IMR-90 (cell line): ENCODE data around the gene LOXL4. TPM values are rescaled to one million over a fixed set of nuclear protein-coding genes. Genes with fewer than 3 reads are reported as not detected.

ENCODE experiments used
- ATAC-seq: fragments of 200-7000 bp; cut with Tn5 transposase; 2 replicates; pipeline ENCODE4 v1.9.1; 2020; ENCODE audit warnings: low read depth, mild to moderate bottlenecking, moderate library complexity
- BruUV-seq: library from RNA; stranded (reverse); fragments of 400-500 nt; replicated peaks from 2 replicates; lab custom pipeline; 2021; lab: Mats Ljungman, UMichigan
- CTCF ChIA-PET: fragments of 300-600 bp; formaldehyde crosslinking; extraction: SDS; loops from one replicate; lab custom pipeline; 2021; ENCODE audit warnings: antibody characterized with exemption; lab: Yijun Ruan, JAX
- POLR2A ChIA-PET: fragments of 300-600 bp; sonication (Branson Sonifier 250); formaldehyde crosslinking; loops from one replicate; lab custom pipeline; 2022; ENCODE audit warnings: antibody characterized with exemption; ENCODE audit not compliant: unreplicated experiment; lab: Charles Lee
- DNase-seq: peaks from one replicate; pipeline ENCODE4 v3.0.0; 2013
- H2AFZ ChIP-seq: replicated peaks from 2 replicates; pipeline ENCODE3; 2013; ENCODE audit warnings: low read length, mild to moderate bottlenecking; ENCODE audit not compliant: poor library complexity
- H2AK5ac ChIP-seq: 2 replicates; pipeline ENCODE4 v1.6.1; 2013; ENCODE audit warnings: low read depth, low read length, inconsistent platforms
- H2AK9ac ChIP-seq: replicated peaks from 2 replicates; pipeline ENCODE3; 2013; ENCODE audit warnings: mild to moderate bottlenecking, low read depth, low read length, moderate library complexity; ENCODE audit not compliant: poor library complexity
- H2BK120ac ChIP-seq: 2 replicates; pipeline ENCODE4 v1.6.1; 2013; ENCODE audit warnings: low read depth, low read length, inconsistent platforms
- H2BK15ac ChIP-seq: 3 replicates; pipeline ENCODE4 v1.6.1; 2013; ENCODE audit warnings: low read depth, low read length, inconsistent platforms
- H2BK20ac ChIP-seq: 2 replicates; pipeline ENCODE4 v1.6.1; 2013; ENCODE audit warnings: low read depth, mild to moderate bottlenecking, inconsistent platforms, low read length, moderate library complexity
- H2BK5ac ChIP-seq: 2 replicates; pipeline ENCODE4 v1.6.1; 2013; ENCODE audit warnings: mild to moderate bottlenecking, low read depth, low read length, inconsistent platforms; ENCODE audit not compliant: poor library complexity, severe bottlenecking
- H3K14ac ChIP-seq: replicated peaks from 2 replicates; pipeline ENCODE4 v1.6.1; 2013; ENCODE audit warnings: low read depth, low read length, inconsistent platforms
- H3K18ac ChIP-seq: 2 replicates; pipeline ENCODE4 v1.6.1; 2013; ENCODE audit warnings: low read depth, low read length, control low read depth
- H3K23ac ChIP-seq: 2 replicates; pipeline ENCODE4 v1.6.1; 2013; ENCODE audit warnings: low read depth, low read length, inconsistent platforms
- H3K27ac ChIP-seq: 2 replicates; pipeline ENCODE4 v1.5.1; 2013; ENCODE audit warnings: mild to moderate bottlenecking, control low read depth, low read length; ENCODE audit not compliant: insufficient read depth
- H3K27me3 ChIP-seq: 2 replicates; pipeline ENCODE4 v1.6.1; 2013; ENCODE audit warnings: low read length; ENCODE audit not compliant: control insufficient read depth, insufficient read depth
- H3K36me3 ChIP-seq: 2 replicates; pipeline ENCODE4 v1.6.1; 2013; ENCODE audit warnings: low read length, mixed read lengths; ENCODE audit not compliant: control insufficient read depth, insufficient read depth
- H3K4ac ChIP-seq: 2 replicates; pipeline ENCODE4 v1.6.1; 2013; ENCODE audit warnings: low read depth, low read length, inconsistent platforms
- H3K4me1 ChIP-seq: 2 replicates; pipeline ENCODE4 v1.6.1; 2013; ENCODE audit warnings: low read length, mixed read lengths; ENCODE audit not compliant: control insufficient read depth, insufficient read depth
- H3K4me2 ChIP-seq: 2 replicates; pipeline ENCODE4 v1.6.1; 2013; ENCODE audit warnings: low read depth, mild to moderate bottlenecking, control low read depth, low read length, moderate library complexity
- H3K4me3 ChIP-seq: 2 replicates; pipeline ENCODE4 v1.5.1; 2013; ENCODE audit warnings: low read depth, mild to moderate bottlenecking, control low read depth, low read length, moderate library complexity; ENCODE audit not compliant: insufficient read depth
- H3K56ac ChIP-seq: 2 replicates; pipeline ENCODE4 v1.6.1; 2013; ENCODE audit warnings: low read length, inconsistent platforms; ENCODE audit not compliant: insufficient read depth; ENCODE audit errors: extremely low read depth
- H3K79me1 ChIP-seq, 2 experiments: 2 replicates each; pipeline ENCODE4 v1.6.1; 2013; ENCODE audit warnings: low read length in 2 of 2, inconsistent platforms in 1 of 2, low read depth in 1 of 2
- H3K9ac ChIP-seq: 2 replicates; pipeline ENCODE4 v1.6.1; 2013; ENCODE audit warnings: low read depth, low read length, control low read depth
- H3K9me1 ChIP-seq: 2 replicates; pipeline ENCODE4 v1.6.1; 2013; ENCODE audit warnings: low read length, inconsistent platforms; ENCODE audit not compliant: insufficient read depth
- H3K9me3 ChIP-seq: 2 replicates; pipeline ENCODE4 v1.6.1; 2013; ENCODE audit warnings: low read length; ENCODE audit not compliant: control insufficient read depth, insufficient read depth
- H4K20me1 ChIP-seq: 2 replicates; pipeline ENCODE4 v1.6.1; 2013; ENCODE audit warnings: low read length, inconsistent platforms; ENCODE audit not compliant: insufficient read depth
- H4K5ac ChIP-seq: 2 replicates; pipeline ENCODE4 v1.6.1; 2013; ENCODE audit warnings: mild to moderate bottlenecking, low read depth, low read length, control low read depth
- H4K8ac ChIP-seq, 2 experiments: 2 replicates each; pipeline ENCODE4 v1.6.1; 2013; ENCODE audit warnings: low read depth in 2 of 2, low read length in 2 of 2, control low read depth in 1 of 2, inconsistent platforms in 1 of 2
- H4K91ac ChIP-seq: 2 replicates; pipeline ENCODE4 v1.6.1; 2013; ENCODE audit warnings: low read depth, low read length, inconsistent platforms; ENCODE audit not compliant: insufficient read depth
- BHLHE40 ChIP-seq: fragments of 150-350 bp; IDR thresholded peaks from 2 replicates; pipeline ENCODE4 v1.6.1; 2016; ENCODE audit warnings: mild to moderate bottlenecking, low read depth, low read length
- CEBPB ChIP-seq: IDR thresholded peaks from 2 replicates; pipeline ENCODE4 v1.6.1; 2012; ENCODE audit warnings: low read depth, low read length, improper control_type of control experiment
- CHD1 ChIP-seq: IDR thresholded peaks from 2 replicates; pipeline ENCODE4 v1.6.1; 2012; ENCODE audit warnings: low read depth, low read length, improper control_type of control experiment
- CTCF ChIP-seq: conservative IDR thresholded peaks from 2 replicates; pipeline ENCODE4 v1.5.1; 2012; ENCODE audit warnings: mild to moderate bottlenecking, low read depth, low read length, improper control_type of control experiment
- FOS ChIP-seq: fragments of 150-350 bp; IDR thresholded peaks from 2 replicates; pipeline ENCODE4 v1.6.1; 2016; ENCODE audit warnings: low read depth, low read length
- MAFK ChIP-seq: IDR thresholded peaks from 2 replicates; pipeline ENCODE4 v1.6.1; 2012; ENCODE audit warnings: low read depth, low read length, improper control_type of control experiment
- MAZ ChIP-seq: IDR thresholded peaks from 2 replicates; pipeline ENCODE4 v1.6.1; 2012; ENCODE audit warnings: low read depth, mild to moderate bottlenecking, low read length, improper control_type of control experiment, moderate library complexity, borderline replicate concordance
- MXI1 ChIP-seq: IDR thresholded peaks from 2 replicates; pipeline ENCODE4 v1.6.1; 2012; ENCODE audit warnings: low read depth, mild to moderate bottlenecking, low read length, moderate library complexity, borderline replicate concordance
- NFE2L2 ChIP-seq: fragments of 150-350 bp; IDR thresholded peaks from 2 replicates; pipeline ENCODE4 v1.6.1; 2016; ENCODE audit warnings: low read depth, mild to moderate bottlenecking, low read length
- POLR2A ChIP-seq: IDR thresholded peaks from 2 replicates; pipeline ENCODE4 v1.6.1; 2012; ENCODE audit warnings: mild to moderate bottlenecking, low read depth, low read length
- RAD21 ChIP-seq: IDR thresholded peaks from 2 replicates; pipeline ENCODE4 v1.6.1; 2012; ENCODE audit warnings: low read length, improper control_type of control experiment
- RCOR1 ChIP-seq: IDR thresholded peaks from 2 replicates; pipeline ENCODE4 v1.6.1; 2012; ENCODE audit warnings: mild to moderate bottlenecking, low read length, improper control_type of control experiment; ENCODE audit not compliant: insufficient replicate concordance
- RFX5 ChIP-seq: IDR thresholded peaks from 2 replicates; pipeline ENCODE4 v1.8.0; 2012; ENCODE audit warnings: low read depth, mild to moderate bottlenecking, low read length, moderate library complexity
- SMC3 ChIP-seq: fragments of 150-350 bp; IDR thresholded peaks from 2 replicates; pipeline ENCODE4 v1.6.1; 2016; ENCODE audit warnings: low read depth, mild to moderate bottlenecking, antibody characterized with exemption, low read length, moderate library complexity
- WGBS, 2 experiments: methylation state at CpG; one replicate each; pipeline versions ENCODE4 v1.1.5 to v1.1.7; 2013; ENCODE audit warnings: missing lambda C conversion rate in 2 of 2; ENCODE audit not compliant: insufficient read length in 1 of 2; ENCODE audit errors: extremely low coverage in 2 of 2; 5-methylcytosine and 5-hydroxymethylcytosine counted together
- dilution Hi-C: fragments of 300-500 bp; cut with HindIII; formaldehyde crosslinking; loops from one replicate; pipeline ENCODE4 v1.14.3; 2018; ENCODE audit warnings: low sequenced_read_pairs; ENCODE audit not compliant: unreplicated experiment
- in situ Hi-C: fragments of 300-500 bp; cut with MboI; formaldehyde crosslinking; loops from 3 replicates; pipeline ENCODE4 v1.14.3; 2019; ENCODE audit warnings: low sequenced_read_pairs, inconsistent platforms, mixed read lengths
- intact Hi-C: fragments of 100-400 bp; cut with micrococcal nuclease; formaldehyde crosslinking; loops from 2 replicates; pipeline ENCODE4 v1.10.0; 2022
- polyA plus RNA-seq, 3 experiments: library from polyadenylated mRNA; depleted of rRNA; stranded (reverse); fragments of >200 nt; gene quantifications; 2 replicates each; pipeline ENCODE4 v1.2.3, GENCODE V29; 2012; ENCODE audit warnings: low replicate concordance in 1 of 3
- total RNA-seq: library from RNA; depleted of rRNA; stranded (reverse); fragments of >200 nt; gene quantifications from 2 replicates; pipeline ENCODE4 v1.2.3, GENCODE V29; 2012
- TF ChIP-seq, protein P1 (sequence below): fragments of 150-350 bp; IDR thresholded peaks from 2 replicates; pipeline ENCODE4 v1.6.1; 2016; ENCODE audit warnings: low read depth, mild to moderate bottlenecking, low read length, moderate library complexity, borderline replicate concordance

LOXL4 gene
- total and polyA plus RNA-seq, 2 of the 4 experiments (the other 2 are of a cell fraction): 20.8 to 26.7 TPM

DNA sequence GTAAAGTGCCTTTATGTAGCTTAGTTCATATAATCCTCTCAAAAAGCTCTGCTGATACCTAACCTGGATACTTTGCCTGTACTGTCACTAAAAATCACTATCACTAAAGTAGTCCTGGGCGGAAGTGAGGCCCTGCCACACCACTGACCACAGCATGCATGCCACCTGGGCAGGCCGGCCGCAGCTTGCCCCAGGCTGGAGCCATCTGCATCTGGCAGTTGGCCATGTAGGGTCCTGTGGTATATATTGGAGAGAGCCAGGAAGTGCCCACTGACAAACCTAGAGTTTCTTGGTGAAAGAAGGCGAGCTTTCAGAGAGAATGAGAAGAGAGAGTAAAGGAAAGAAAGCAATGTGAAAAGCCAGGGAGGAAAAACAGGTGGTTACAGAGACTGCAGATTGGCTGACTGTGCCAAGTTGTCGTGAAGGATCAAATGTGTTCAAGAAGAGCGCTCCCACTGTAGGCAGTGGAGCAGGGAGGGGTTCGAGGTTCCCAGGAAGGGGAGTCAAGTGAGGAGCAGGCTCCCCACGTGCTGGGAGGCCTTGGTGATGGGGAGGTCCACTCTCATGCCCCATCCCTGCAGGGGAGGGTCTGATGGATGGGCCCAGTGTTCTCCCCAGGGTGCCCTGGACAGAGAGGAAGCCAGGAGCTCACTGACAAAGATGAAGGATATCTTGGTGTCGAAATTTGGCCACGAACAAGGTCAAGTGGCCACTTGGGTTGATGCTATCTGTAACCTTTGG is 13.6 kb downstream of the LOXL4 start (continued):
- no peak for TF ChIP-seq MXI1

GRCh38 chr10:98253499-98253898 is 14.5 kb downstream of the LOXL4 start:
- Histone ChIP-seq H3K9me1 (no peaks in the 10 kb centered on the region), H4K8ac (no peak overlapping the region), H2BK120ac (no peak overlapping the region), H3K4me2 (no peak overlapping the region), H4K91ac (no peak overlapping the region), H3K56ac (no peak overlapping the region), H2AK9ac (no peak overlapping the region), H3K4me1 (no peaks in the 10 kb centered on the region; the same call in 1 of the 2 replicates), H3K27ac (no peak overlapping the region), H4K20me1 (no peaks in the 10 kb centered on the region), H3K9ac (no peak overlapping the region), H2BK15ac (no peak overlapping the region), H3K4ac (no peak overlapping the region), H3K23ac (no peak overlapping the region), H3K14ac (no peak overlapping the region), H3K4me3 (no peak overlapping the region), H2AK5ac (no peak overlapping the region), H3K27me3 (no peaks in the 10 kb centered on the region), H2BK5ac (no peak overlapping the region), H3K79me1 (no peaks in the 10 kb centered on the region), H3K18ac (no peak overlapping the region), H3K9me3 (no peaks in the 10 kb centered on the region), H3K36me3 (peaks cover 13% of the 10 kb centered on the region), H2BK20ac (no peak overlapping the region), H4K5ac (no peak overlapping the region), H2AFZ (no peak overlapping the region)
- intact Hi-C loops (no loop called here), dilution Hi-C loops (no loop called here), in situ Hi-C loops (no loop called here)
- WGBS, 2 experiments: 90% methylated on average over 16 of the region's 17 CpGs; no CpG with 5 or more reads in 1 of the 2 experiments
- DNase-seq (no peak), ATAC-seq (no peak)
- BruUV-seq: no TSS peak
- CTCF ChIA-PET: interaction anchor here (0.8 to 1.0 kb wide), 2 partner anchors 39 to 481 kb away, joined by 3 to 4 read pairs; no protein-coding TSS in a partner anchor
- TF ChIP-seq MAFK (no peak), MXI1 (no peak), BHLHE40 (no peak), RCOR1 (no peak), CTCF (no peak), SMC3 (no peak), NFE2L2 (no peak), RAD21 (no peak), POLR2A (no peak), MAZ (no peak), RFX5 (no peak), CHD1 (no peak), CEBPB (no peak), FOS (no peak)
- TF ChIP-seq, protein P1, sequence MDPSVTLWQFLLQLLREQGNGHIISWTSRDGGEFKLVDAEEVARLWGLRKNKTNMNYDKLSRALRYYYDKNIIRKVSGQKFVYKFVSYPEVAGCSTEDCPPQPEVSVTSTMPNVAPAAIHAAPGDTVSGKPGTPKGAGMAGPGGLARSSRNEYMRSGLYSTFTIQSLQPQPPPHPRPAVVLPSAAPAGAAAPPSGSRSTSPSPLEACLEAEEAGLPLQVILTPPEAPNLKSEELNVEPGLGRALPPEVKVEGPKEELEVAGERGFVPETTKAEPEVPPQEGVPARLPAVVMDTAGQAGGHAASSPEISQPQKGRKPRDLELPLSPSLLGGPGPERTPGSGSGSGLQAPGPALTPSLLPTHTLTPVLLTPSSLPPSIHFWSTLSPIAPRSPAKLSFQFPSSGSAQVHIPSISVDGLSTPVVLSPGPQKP: no peak
- POLR2A ChIA-PET: no interaction called here
